Measurements from ENCODE around the gene IGSF9B. TPM values are rescaled to one million over a fixed set of nuclear protein-coding genes. Genes with fewer than 3 reads are reported as not detected.

IGSF9B gene
- total and polyA plus RNA-seq, 10 of the 15 experiments (the other 5 are each of a cell fraction or from before 2014, with no cell fraction given): 0.03 to 3.7 (median 0.20) TPM; not detected in 2

GRCh38 chr11:133898770-133899115 is 58.0 kb downstream of the IGSF9B start:
- H2AFZ ChIP-seq (ENCODE audit: control insufficient read depth, low read depth, low read length): no peak overlapping the region
- 0 out of 2 replicates have a peak overlapping the region, but pooled peaks have one; percentile 31 for H3K4me3 ChIP-seq
- RAD21 ChIA-PET (ENCODE audit: unreplicated experiment): no interaction called here
- intact Hi-C loops (cut with micrococcal nuclease; ENCODE audit: unreplicated experiment): no loop called here
- H3K36me3 ChIP-seq (ENCODE audit: control insufficient read depth in 2 of 2, insufficient read depth in 2 of 2, low read length in 1 of 2): no peaks in the 10 kb centered on the region
- H3K79me2 ChIP-seq (ENCODE audit: control insufficient read depth, insufficient read depth, low read length): no peaks in the 10 kb centered on the region
- H3K4me2 ChIP-seq (ENCODE audit: control insufficient read depth, insufficient read depth): peak overlapping the region; percentile 38
- DNase-seq (ENCODE audit: low read depth, low spot score) (no peak), FAIRE-seq (no peak), ATAC-seq (peak; percentile 9)
- 62% methylated on average over 5 of the region's 5 CpGs for WGBS (ENCODE audit: insufficient coverage, insufficient replicate concordance, low lambda C conversion rate, missing lambda C conversion rate)
- no peaks in the 10 kb centered on the region for H3K27me3 ChIP-seq (replicated peaks in 1 of 2; ENCODE audit: control insufficient read depth in 2 of 2, insufficient read depth in 2 of 2, low read length in 1 of 2)
- CTCF ChIA-PET: no interaction called here
- TF ChIP-seq RAD51 (IDR thresholded peaks at IDR 0.05) (no peak), NR2F1 (conservative IDR thresholded peaks at IDR 0.05) (0 out of 2 replicates have a peak, but pooled peaks have one; percentile 5)
- no peaks in the 10 kb centered on the region for H4K20me1 ChIP-seq (ENCODE audit: control insufficient read depth, insufficient read depth)
- no peaks in the 10 kb centered on the region for H3K9me3 ChIP-seq (replicated peaks; ENCODE audit: control insufficient read depth, insufficient read depth, low read length)
- SMC1A ChIA-PET (ENCODE audit: uncharacterized antibody, unreplicated experiment): no interaction called here
- H3K4me1 ChIP-seq (ENCODE audit: control insufficient read depth, insufficient read depth, low read length): peaks cover 21% of the 10 kb centered on the region
- no TSS peak for BruUV-seq (replicated peaks)
- no peak overlapping the region for H3K9ac ChIP-seq (ENCODE audit: control insufficient read depth, insufficient read depth, low read length)
- H3K27ac ChIP-seq (ENCODE audit: control insufficient read depth, insufficient read depth): no peak overlapping the region
- POLR2A ChIA-PET: no interaction called here
- in situ Hi-C loops (cut with MboI): no loop called here

DNA sequence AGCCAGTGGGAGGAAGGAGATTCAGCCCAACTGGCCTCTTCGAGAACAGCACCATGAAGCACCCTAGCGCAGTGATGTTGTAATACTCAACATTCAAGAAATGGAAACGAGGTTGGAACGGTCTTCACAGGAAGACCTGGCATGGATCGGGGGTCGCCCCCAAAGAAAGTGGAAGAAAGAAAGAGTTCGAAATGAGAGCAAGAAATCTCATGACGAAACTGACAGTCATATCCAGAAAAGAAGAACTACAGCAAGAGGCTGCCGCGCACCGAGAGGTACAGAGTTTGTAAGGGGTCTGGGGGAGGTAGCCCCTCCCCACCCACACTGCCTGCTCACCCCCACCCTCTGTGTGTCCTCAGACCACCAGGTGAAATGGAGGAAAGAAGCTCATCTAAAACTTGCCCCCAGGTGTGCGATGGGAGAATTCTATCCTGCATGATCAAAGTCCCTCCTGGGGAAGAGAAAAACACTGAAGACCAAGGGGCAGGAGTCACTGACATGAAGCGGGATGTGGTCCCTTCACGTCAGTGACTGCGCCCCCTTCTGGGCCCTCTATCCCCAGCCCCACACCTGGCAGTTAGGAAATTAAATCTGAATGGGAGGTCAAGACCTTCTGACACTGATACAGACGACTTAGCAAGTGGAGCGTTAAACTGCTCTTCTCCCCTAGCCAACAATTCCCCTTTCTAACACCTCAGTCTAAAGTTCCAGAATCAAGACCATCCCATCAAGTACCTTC is 58.6 kb downstream of the IGSF9B start:
- Histone ChIP-seq H3K27me3 (replicated peaks in 1 of 2; ENCODE audit: control insufficient read depth in 2 of 2, insufficient read depth in 2 of 2, low read length in 1 of 2) (no peaks in the 10 kb centered on the region), H3K4me3 (0 out of 2 replicates have a peak overlapping the region, but pooled peaks have one; percentile 31), H3K4me2 (ENCODE audit: control insufficient read depth, insufficient read depth) (peak overlapping the region; percentile 38), H2AFZ (ENCODE audit: control insufficient read depth, low read depth, low read length) (no peak overlapping the region), H4K20me1 (ENCODE audit: control insufficient read depth, insufficient read depth) (no peaks in the 10 kb centered on the region), H3K27ac (ENCODE audit: control insufficient read depth, insufficient read depth) (no peak overlapping the region), H3K36me3 (ENCODE audit: control insufficient read depth in 2 of 2, insufficient read depth in 2 of 2, low read length in 1 of 2) (no peaks in the 10 kb centered on the region), H3K9me3 (replicated peaks; ENCODE audit: control insufficient read depth, insufficient read depth, low read length) (no peaks in the 10 kb centered on the region), H3K4me1 (ENCODE audit: control insufficient read depth, insufficient read depth, low read length) (peaks cover 21% of the 10 kb centered on the region), H3K9ac (ENCODE audit: control insufficient read depth, insufficient read depth, low read length) (no peak overlapping the region), H3K79me2 (ENCODE audit: control insufficient read depth, insufficient read depth, low read length) (no peaks in the 10 kb centered on the region)
- POLR2A ChIA-PET: no interaction called here
- SMC1A ChIA-PET (ENCODE audit: uncharacterized antibody, unreplicated experiment): no interaction called here
- BruUV-seq (replicated peaks): no TSS peak
- ATAC-seq (peak; percentile 46), FAIRE-seq (peak; percentile 49), DNase-seq (ENCODE audit: low read depth, low spot score) (no peak)
- in situ Hi-C loops (cut with MboI) (no loop called here), intact Hi-C loops (cut with micrococcal nuclease; ENCODE audit: unreplicated experiment) (no loop called here)
- 1% methylated on average over 17 of the region's 17 CpGs for WGBS (ENCODE audit: insufficient coverage, insufficient replicate concordance, low lambda C conversion rate, missing lambda C conversion rate)
- CTCF ChIA-PET: no interaction called here
- TF ChIP-seq NFYA (IDR thresholded peaks at IDR 0.05; ENCODE audit: borderline replicate concordance, low read depth, low read length) (no peak), ZNF207 (IDR thresholded peaks at IDR 0.05; ENCODE audit: borderline replicate concordance) (no peak), SP1 (IDR thresholded peaks at IDR 0.05; ENCODE audit: low read depth, low read length) (peak; percentile 6), MEF2B (IDR thresholded peaks at IDR 0.05; ENCODE audit: partially characterized antibody, poor library complexity, severe bottlenecking) (peak; percentile 42), CTCF (IDR thresholded peaks at IDR 0.05 in 2 of 3, conservative IDR thresholded peaks at IDR 0.05 in 1 of 3; ENCODE audit: control insufficient read depth in 2 of 3, extremely low read depth in 1 of 3, insufficient read depth in 1 of 3, low read depth in 3 of 3, low read length in 3 of 3) (peak in 2 of 3 experiments; percentile 28 to 36; a peak in 3 of 6 replicates), IRF4 (IDR thresholded peaks at IDR 0.05; ENCODE audit: low read depth, low read length) (peak; percentile 64), PKNOX1 (IDR thresholded peaks at IDR 0.05) (no peak; the same call in 1 of the 2 replicates), NR2F1 (conservative IDR thresholded peaks at IDR 0.05) (peak; percentile 52; the same call in 1 of the 2 replicates)
- RAD21 ChIA-PET (ENCODE audit: unreplicated experiment): no interaction called here
